Tibial nerve (tissue), 4 donors: ENCODE results near the gene RACGAP1. TPM values are rescaled to one million over a fixed set of nuclear protein-coding genes. Genes with fewer than 3 reads are reported as not detected.
A peak's percentile ranks its signal among the peaks of the same experiment; 100 is the strongest.

ENCODE experiments used
- DNase-seq, 2 donors: peaks; one replicate each; pipeline ENCODE4 v3.0.0-alpha.2; 2019; ENCODE audit warnings: low spot score in 2 of 2
- H3K27ac ChIP-seq, 4 donors: fragments of 200-600 bp; sonication (generic) in 3 of 4; one replicate each; pipeline ENCODE4 v1.5.1; 2017 to 2019; ENCODE audit warnings: mild to moderate bottlenecking in 1 of 4
- H3K27me3 ChIP-seq, 2 donors: fragments of 200-600 bp; sonication (generic) in 1 of 2; one replicate each; pipeline versions ENCODE4 v1.5.1 to v1.6.0; 2017 to 2019
- H3K36me3 ChIP-seq, 3 donors: fragments of 200-600 bp; sonication (generic); one replicate each; pipeline ENCODE4 v1.5.1; 2018 to 2019
- H3K4me1 ChIP-seq, 4 donors: fragments of 200-600 bp; sonication (generic) in 3 of 4; one replicate each; pipeline ENCODE4 v1.5.1; 2017 to 2019
- H3K4me3 ChIP-seq, 4 donors: fragments of 200-600 bp; sonication (generic) in 3 of 4; one replicate each; pipeline ENCODE4 v1.5.1; 2017 to 2019; ENCODE audit warnings: mild to moderate bottlenecking in 1 of 4, moderate library complexity in 1 of 4
- H3K9me3 ChIP-seq, 4 donors: fragments of 200-600 bp; sonication (generic) in 3 of 4; one replicate each; pipeline ENCODE4 v1.5.1; 2017 to 2019
- CTCF ChIP-seq, 5 experiments: fragments of 200-600 bp in 3 of 5; fragments of 450-650 bp in 2 of 5; sonication (generic) in 3 of 5; IDR thresholded peaks; one replicate each; pipeline ENCODE4 v1.5.1; 2016 to 2019; ENCODE audit warnings: antibody characterized with exemption in 5 of 5, mild to moderate bottlenecking in 3 of 5, moderate library complexity in 2 of 5
- EP300 ChIP-seq, 2 donors: sonication (generic); formaldehyde crosslinking; IDR thresholded peaks; one replicate each; pipeline ENCODE4 v1.6.1; 2017; ENCODE audit warnings: antibody characterized with exemption in 2 of 2, mild to moderate bottlenecking in 1 of 2
- POLR2A ChIP-seq, 2 donors: fragments of 450-650 bp; IDR thresholded peaks; one replicate each; pipeline ENCODE4 v1.6.1; 2017; ENCODE audit warnings: antibody characterized with exemption in 2 of 2, mild to moderate bottlenecking in 2 of 2, moderate library complexity in 2 of 2
- WGBS, 2 donors: methylation state at CpG; one replicate each; pipeline ENCODE4 v1.1.5; 2018; 5-methylcytosine and 5-hydroxymethylcytosine counted together
- total RNA-seq, 4 donors: library from RNA; depleted of rRNA; stranded (reverse); fragments of >200 nt; gene quantifications; one replicate each; pipeline ENCODE4 v1.1.0, GENCODE V29; 2016

RACGAP1 gene
- total RNA-seq, 4 donors from 2014 or later = 6.3 to 15.1 (median 10.5) TPM

- no peak for DNase-seq
- 84 to 89% methylated on average over 9 to 14 of the region's 15 CpGs for WGBS, 2 donors
- no peaks in the 10 kb centered on the region for H3K36me3 ChIP-seq
- H3K27me3 ChIP-seq = peaks cover 0 to 7% of the 10 kb centered on the region in 2 donors
- H3K4me3 ChIP-seq = no peak overlapping the region
- TF ChIP-seq EP300 (IDR thresholded peaks at IDR 0.05) (no peak), CTCF (IDR thresholded peaks at IDR 0.05) (no peak), POLR2A (IDR thresholded peaks at IDR 0.05) (no peak)
- peaks cover 0 to 25% (median 19%) of the 10 kb centered on the region in 4 donors for H3K4me1 ChIP-seq
- H3K9me3 ChIP-seq = no peaks in the 10 kb centered on the region
- H3K27ac ChIP-seq = no peak overlapping the region
Observed at GRCh38 chr12:50058743-50059312, 33.5 kb upstream of the RACGAP1 start.

- H3K36me3 ChIP-seq = no peaks in the 10 kb centered on the region
- DNase-seq = no peak
- H3K4me1 ChIP-seq = peaks cover 0 to 25% (median 19%) of the 10 kb centered on the region in 4 donors
- WGBS, 2 donors = 28 to 59% methylated on average over 8 to 24 of the region's 30 CpGs
- H3K9me3 ChIP-seq = no peaks in the 10 kb centered on the region
- TF ChIP-seq EP300 (IDR thresholded peaks at IDR 0.05) (no peak), POLR2A (IDR thresholded peaks at IDR 0.05) (no peak), CTCF (IDR thresholded peaks at IDR 0.05) (no peak)
- H3K27me3 ChIP-seq = peaks cover 0 to 7% of the 10 kb centered on the region in 2 donors
- peak overlapping the region; percentile 24 to 75 (median 54) for H3K4me3 ChIP-seq
- H3K27ac ChIP-seq = peak overlapping the region in 1 of 4 donors; percentile 69
Observed at GRCh38 chr12:50057896-50058670, 32.8 kb upstream of the RACGAP1 start.

- 1% methylated on average over 15 to 57 of the region's 88 CpGs for WGBS, 2 donors
- DNase-seq = peak; percentile 42 to 43
- Histone ChIP-seq H3K4me1 (peaks cover 0 to 25% (median 19%) of the 10 kb centered on the region in 4 donors), H3K4me3 (peak within 1 kb of the TSS; percentile 44 to 75 (median 54)), H3K36me3 (no peaks in the 10 kb centered on the region), H3K27me3 (peaks cover 0 to 7% of the 10 kb centered on the region in 2 donors), H3K27ac (peak within 1 kb of the TSS in 2 of 4 donors; percentile 43 to 69), H3K9me3 (no peaks in the 10 kb centered on the region)
- TF ChIP-seq EP300 (IDR thresholded peaks at IDR 0.05) (no peak), POLR2A (IDR thresholded peaks at IDR 0.05) (no peak), CTCF (IDR thresholded peaks at IDR 0.05) (peak in 2 of 5 experiments; percentile 53 to 58)
Observed at GRCh38 chr12:50057000-50057841, 31.9 kb upstream of the RACGAP1 start, which contains the start of gene ASIC1. Gene ASIC1, plus strand, starts transcription at chr12:50057596. Its CDS starts 1,171 bp downstream, at chr12:50058767.

GRCh38 chr12:50056639-50056976, 31.3 kb upstream of the RACGAP1 start:
- Histone ChIP-seq H3K4me3 (peak overlapping the region in 1 of 4 donors; percentile 75), H3K36me3 (no peaks in the 10 kb centered on the region), H3K4me1 (peaks cover 0 to 25% (median 19%) of the 10 kb centered on the region in 4 donors), H3K9me3 (no peaks in the 10 kb centered on the region), H3K27ac (no peak overlapping the region), H3K27me3 (peaks cover 0 to 7% of the 10 kb centered on the region in 2 donors)
- WGBS, 2 donors = 24 to 28% methylated on average over 3 of the region's 3 CpGs
- TF ChIP-seq POLR2A (IDR thresholded peaks at IDR 0.05) (no peak), CTCF (IDR thresholded peaks at IDR 0.05) (no peak), EP300 (IDR thresholded peaks at IDR 0.05) (no peak)
- no peak for DNase-seq
